Activated CD8-positive, alpha-beta memory T cell treated with anti-CD3 and anti-CD28 coated beads for 48 hours (primary cell): ENCODE results near the gene NADK.
"Not testable (repeated sequence)": the region's sequence is repeated elsewhere in the genome, so short reads cannot be mapped to it uniquely, and the experiment has no call there.

Experiments
- DNase-seq, 3 experiments: peaks; one replicate each; pipeline ENCODE4 v3.0.0-alpha.2; 2020; ENCODE audit warnings: low read depth in 2 of 3, low spot score in 2 of 3

The NADK gene

DNA sequence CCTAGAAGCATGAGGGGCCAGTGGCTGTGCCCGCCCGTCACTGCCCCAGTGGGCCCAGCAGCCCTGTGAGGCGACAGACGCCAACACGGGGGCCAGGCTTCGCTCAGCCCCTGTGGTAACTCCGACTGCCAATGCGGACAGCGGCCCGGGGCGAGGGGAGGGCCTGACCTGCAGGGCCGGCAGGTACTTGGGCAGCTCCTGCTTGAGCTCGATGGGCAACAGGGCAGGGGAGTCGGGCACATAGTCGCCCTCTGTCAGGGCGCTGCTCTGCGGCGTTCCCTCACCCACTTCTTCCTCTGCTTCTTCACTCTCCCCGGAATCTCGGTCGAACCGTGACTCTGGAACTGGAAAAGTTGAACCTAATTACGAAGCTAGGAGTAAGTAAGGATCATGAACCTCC is 71.0 kb downstream of the NADK start:
- DNase-seq, result not testable (repeated sequence)

DNA sequence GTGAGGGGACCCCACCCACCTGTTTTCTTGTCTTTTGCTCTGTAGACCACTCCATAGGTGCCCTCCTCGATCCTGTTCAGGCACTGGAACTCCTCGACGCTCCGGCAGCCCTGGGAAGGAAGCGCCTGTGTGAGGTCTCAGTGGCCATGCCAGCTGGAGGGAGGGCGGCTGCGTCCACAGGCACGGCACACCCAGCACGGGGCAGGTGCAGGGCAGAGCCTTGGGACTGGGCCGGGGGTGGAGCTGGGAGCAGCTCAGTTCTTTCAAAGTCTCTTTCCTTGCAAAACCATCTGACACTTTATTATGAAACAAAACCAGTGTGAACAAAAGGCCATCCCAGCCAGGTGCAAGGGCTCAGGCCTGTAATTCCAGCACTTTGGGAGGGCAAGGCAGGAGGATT is 72.6 kb downstream of the NADK start:
- DNase-seq, result not testable (repeated sequence)

DNA sequence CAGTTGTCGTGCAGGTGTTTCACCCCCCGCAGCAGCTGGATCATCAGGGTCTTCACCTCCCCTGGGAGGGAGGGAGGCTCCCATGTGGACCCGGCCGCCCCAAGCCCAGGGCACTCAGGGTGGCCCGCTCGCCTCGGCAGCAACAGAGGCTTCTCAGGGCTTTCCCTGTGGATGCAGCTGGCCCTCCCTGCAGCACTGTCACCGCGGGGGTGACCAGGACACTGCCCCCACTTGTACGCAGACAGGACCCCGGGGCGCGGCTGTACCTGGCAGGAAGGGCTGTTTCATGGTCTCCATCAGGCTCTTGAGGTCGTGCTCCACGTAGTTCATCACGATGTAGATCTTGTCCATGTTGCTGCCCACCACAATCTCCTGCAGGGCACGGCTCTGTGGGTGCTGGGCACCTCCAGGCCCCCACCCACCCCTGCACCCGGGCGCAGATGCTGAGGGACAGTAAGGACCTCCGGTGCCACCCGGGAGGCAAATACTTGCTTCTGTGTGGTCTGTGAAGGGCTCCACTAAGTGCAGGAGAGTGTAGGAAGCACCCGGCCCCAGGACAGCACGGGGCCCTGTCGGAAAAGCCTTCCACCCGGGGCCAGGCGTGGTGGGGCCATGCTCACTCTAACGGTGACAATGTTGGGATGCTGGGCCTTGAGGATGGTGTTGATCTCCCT is 73.8 kb downstream of the NADK start:
- not testable (repeated sequence) for DNase-seq

DNA sequence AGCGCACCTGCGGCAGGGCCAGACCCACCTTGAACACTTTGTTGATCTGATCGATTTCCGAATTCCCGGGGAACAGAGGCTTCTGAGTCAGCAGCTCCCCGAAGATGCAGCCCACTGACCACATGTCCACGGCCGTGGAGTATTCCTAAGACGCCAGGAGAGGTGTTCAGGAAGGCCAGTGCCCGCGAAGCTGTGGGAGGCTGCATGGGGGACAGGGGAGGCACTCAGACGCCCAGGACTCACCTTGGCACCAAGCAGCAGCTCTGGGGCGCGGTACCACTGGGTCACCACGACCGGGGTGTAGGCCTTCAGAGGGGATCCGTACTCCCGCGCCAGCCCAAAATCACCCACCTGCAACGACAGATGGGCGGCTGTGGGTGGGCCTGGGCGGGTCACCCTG is 74.5 kb downstream of the NADK start:
- DNase-seq, result no peak

DNA sequence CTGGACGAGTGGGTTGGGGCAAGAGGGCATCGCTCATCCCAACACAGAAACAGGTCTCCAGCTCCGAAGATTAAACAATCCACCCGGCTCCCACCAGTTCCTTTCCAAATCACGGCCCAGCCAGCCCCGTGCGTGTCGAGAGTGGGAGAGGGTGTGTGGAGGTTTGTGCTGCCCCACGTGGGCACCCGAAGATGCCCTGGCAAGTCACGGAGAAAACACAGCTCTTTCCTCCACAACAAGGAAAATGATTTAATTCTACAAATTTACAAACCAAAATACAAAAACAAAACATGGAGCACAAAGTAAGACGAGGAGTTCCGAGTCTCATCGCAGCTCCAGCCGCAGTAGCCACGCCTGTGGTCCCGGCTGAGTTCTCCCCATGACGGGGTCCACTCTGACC is 75.8 kb downstream of the NADK start:
- DNase-seq, result not testable (repeated sequence)
